Erythroblast (primary cell): ENCODE data around the gene CFAP46.

Experiments used
- GATA1 ChIP-seq: IDR thresholded peaks from 2 replicates; pipeline ENCODE4 v1.6.1; 2011; ENCODE audit warnings: low read depth, mild to moderate bottlenecking, control low read depth, low read length, moderate library complexity
- POLR2A ChIP-seq: IDR thresholded peaks from 2 replicates; pipeline ENCODE4 v1.6.1; 2011; ENCODE audit warnings: mild to moderate bottlenecking, low read length

DNA sequence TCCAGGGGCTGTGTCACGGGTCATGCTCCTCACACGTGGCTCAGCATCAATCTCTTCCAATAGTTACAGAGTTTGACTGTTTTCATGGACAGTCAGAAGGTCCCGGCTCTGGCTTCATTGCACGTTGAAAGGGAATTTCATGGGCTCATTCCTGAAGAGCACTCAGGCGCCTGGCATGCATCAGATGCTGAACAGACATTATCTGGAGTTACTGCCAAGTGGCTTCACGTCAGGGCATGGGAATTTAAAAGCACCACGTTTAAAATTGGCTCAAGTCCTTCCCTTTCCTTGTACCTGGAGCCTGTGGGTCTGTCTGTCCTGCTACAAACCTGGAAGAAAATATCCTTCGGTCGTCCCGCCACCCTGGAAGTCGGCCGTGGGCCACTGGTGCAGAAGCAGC, 50.4 kb downstream of the CFAP46 start:
- TF ChIP-seq POLR2A, result no peak
- no peak for TF ChIP-seq GATA1
